Kidney tubule cell (primary cell): ENCODE data around the gene CYSRT1.

ENCODE experiments used
- DNase-seq: peaks from one replicate; pipeline ENCODE4 v3.0.0-alpha.2; 2018; ENCODE audit warnings: low spot score

The CYSRT1 gene

GRCh38 chr9:137271696-137272076 lies 46.7 kb downstream of the CYSRT1 start:
- DNase-seq = no peak

- no peak for DNase-seq
Observed at GRCh38 chr9:137272241-137273094, 47.5 kb downstream of the CYSRT1 start.

GRCh38 chr9:137273095-137273490 lies 48.1 kb downstream of the CYSRT1 start:
- DNase-seq = no peak

- DNase-seq = no peak
Observed at GRCh38 chr9:137273611-137274320, 48.8 kb downstream of the CYSRT1 start.

GRCh38 chr9:137275203-137275587 lies 50.2 kb downstream of the CYSRT1 start:
- no peak for DNase-seq
